ENCODE measurements around the gene ZNF444. TPM values are rescaled to one million over a fixed set of nuclear protein-coding genes. Genes with fewer than 3 reads are reported as not detected.

ZNF444 gene
- total RNA-seq, 1 donor from 2014 or later, result 38.7 TPM

DNA sequence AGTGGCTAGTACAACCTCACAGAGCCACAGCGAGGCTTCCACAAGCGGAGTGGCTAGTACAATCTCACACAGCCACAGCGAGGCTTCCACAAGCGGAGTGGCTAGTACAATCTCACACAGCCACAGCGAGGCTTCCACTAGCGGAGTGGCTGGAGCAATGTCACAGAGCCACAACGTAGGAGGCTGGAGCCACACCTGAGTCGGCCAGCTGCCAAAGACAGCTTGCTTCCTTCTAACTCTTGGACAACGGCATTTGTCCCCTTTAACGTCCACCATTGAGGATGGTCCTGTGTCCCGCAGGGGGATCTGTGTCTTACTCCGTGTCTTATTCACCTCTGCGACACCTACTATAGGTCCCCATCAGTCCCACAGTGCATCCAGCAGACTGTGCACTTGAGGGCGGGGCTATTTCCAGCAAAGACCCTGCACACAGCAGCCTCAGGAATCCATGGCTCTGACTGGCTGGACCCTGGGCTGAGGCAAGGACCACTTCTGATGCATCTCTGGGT, 23.7 kb upstream of the ZNF444 start:
- TF ChIP-seq, protein P1, sequence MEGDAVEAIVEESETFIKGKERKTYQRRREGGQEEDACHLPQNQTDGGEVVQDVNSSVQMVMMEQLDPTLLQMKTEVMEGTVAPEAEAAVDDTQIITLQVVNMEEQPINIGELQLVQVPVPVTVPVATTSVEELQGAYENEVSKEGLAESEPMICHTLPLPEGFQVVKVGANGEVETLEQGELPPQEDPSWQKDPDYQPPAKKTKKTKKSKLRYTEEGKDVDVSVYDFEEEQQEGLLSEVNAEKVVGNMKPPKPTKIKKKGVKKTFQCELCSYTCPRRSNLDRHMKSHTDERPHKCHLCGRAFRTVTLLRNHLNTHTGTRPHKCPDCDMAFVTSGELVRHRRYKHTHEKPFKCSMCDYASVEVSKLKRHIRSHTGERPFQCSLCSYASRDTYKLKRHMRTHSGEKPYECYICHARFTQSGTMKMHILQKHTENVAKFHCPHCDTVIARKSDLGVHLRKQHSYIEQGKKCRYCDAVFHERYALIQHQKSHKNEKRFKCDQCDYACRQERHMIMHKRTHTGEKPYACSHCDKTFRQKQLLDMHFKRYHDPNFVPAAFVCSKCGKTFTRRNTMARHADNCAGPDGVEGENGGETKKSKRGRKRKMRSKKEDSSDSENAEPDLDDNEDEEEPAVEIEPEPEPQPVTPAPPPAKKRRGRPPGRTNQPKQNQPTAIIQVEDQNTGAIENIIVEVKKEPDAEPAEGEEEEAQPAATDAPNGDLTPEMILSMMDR (IDR thresholded peaks at IDR 0.05), result no peak
- Histone ChIP-seq H3K4me1 (peaks cover 68% of the 10 kb centered on the region), H3K4me3 (no peak overlapping the region), H3K9me3 (no peaks in the 10 kb centered on the region), H3K27ac (no peak overlapping the region), H3K27me3 (ENCODE audit: low read depth) (no peaks in the 10 kb centered on the region), H3K36me3 (peaks cover 3% of the 10 kb centered on the region)
- intact Hi-C loops (cut with DNase I), result no loop called here
- ATAC-seq, result no peak
- DNase-seq, result peak; percentile 51

DNA sequence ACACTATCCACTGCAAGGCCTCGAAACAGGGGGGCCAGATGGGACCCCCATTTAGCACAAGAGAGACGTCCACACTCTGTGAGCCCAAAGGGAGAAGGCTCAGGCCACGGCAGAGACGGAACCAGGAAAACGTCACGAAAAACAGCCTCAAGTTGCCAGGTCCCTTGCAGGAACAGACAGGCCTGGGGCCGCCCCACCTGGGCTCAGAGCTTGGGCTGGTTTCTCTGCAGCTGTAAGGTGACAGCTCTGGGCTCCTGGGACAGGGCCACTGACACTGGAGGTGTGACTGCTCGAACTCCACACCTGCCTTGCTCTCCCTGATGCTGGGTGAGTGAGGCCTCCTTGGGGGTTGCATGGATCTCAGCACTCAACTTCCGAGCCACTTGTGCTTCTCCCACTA, 23.2 kb upstream of the ZNF444 start:
- H3K9me3 ChIP-seq, result no peaks in the 10 kb centered on the region
- peaks cover 63% of the 10 kb centered on the region for H3K4me1 ChIP-seq
- H3K4me3 ChIP-seq, result no peak overlapping the region
- H3K27me3 ChIP-seq (ENCODE audit: low read depth), result no peaks in the 10 kb centered on the region
- H3K36me3 ChIP-seq, result peaks cover 3% of the 10 kb centered on the region
- no peak overlapping the region for H3K27ac ChIP-seq
- intact Hi-C loops (cut with DNase I), result no loop called here
- peak; percentile 33 for DNase-seq
- TF ChIP-seq, protein P1 (IDR thresholded peaks at IDR 0.05), result no peak
- ATAC-seq, result no peak

DNA sequence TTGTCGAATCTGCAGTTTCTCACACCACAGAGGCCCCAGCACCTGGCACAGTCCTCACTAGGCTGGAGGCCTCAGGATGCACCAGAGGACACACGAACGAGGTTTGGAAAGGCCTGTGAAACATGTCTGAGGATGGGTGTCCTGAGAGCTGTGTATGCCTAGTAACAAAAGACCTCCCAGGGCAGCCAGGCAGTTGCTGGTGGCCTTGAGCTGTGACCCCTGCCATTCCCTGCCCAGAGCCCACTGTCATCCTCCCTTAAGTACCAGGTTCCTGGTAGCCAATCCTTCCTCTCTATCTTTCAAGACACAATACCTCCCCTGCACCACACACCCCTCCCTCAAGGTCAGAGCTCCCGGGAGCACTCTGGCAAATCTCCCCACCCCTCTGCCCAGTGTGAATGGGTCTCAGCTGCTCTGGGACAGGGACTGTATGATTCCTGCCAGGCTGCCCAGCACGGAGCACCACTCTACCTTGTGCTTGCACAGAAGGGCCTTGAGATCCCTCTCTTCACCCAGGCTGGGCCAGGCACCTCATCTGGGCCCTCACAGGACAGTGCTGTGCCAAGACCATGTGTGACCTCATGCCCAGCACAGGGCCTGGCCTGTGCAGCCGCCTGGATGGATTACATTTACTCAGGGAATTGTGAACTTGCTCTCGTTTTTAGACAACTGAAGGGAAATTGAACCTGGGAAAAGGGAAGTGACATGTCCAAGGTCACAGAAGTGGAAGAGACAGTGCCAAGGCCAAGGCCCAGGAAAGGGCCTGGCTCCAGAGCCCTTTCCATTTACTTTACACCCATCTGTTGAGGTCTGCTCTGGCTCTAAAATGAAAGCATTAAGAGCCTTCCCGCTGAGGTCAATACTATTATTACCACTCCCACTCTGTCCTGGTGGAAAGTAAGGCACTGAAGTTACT, 22.2 kb upstream of the ZNF444 start:
- Histone ChIP-seq H3K36me3 (peaks cover 3% of the 10 kb centered on the region), H3K27ac (peak overlapping the region; percentile 90), H3K27me3 (ENCODE audit: low read depth) (no peaks in the 10 kb centered on the region), H3K9me3 (no peaks in the 10 kb centered on the region), H3K4me1 (peaks cover 53% of the 10 kb centered on the region), H3K4me3 (peak overlapping the region; percentile 78)
- DNase-seq (peak; percentile 45), ATAC-seq (no peak)
- intact Hi-C loops (cut with DNase I), result no loop called here
- TF ChIP-seq, protein P1 (IDR thresholded peaks at IDR 0.05), result no peak

DNA sequence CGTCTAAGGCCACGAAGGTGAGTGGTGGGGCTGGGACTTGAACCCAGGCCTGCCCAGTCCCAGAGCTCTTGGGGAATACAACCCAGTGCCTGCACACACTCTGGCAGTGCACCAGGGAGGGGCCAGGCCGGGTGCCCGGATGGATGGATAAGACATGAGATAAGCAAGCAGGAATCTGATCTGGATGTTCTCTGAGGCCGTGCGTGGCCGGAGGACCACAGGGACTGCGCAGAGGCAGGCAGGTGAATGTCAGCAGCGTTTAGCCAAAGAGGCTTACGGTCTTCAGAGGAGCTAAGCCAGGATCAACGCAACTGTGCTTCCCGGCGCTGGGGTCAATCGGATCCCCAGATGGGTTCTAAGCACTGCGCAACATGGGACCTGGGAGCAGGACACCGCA, 21.5 kb upstream of the ZNF444 start:
- Histone ChIP-seq H3K27me3 (ENCODE audit: low read depth) (no peaks in the 10 kb centered on the region), H3K27ac (peak overlapping the region; percentile 90), H3K4me3 (peak overlapping the region; percentile 78), H3K9me3 (no peaks in the 10 kb centered on the region), H3K4me1 (peaks cover 47% of the 10 kb centered on the region), H3K36me3 (peaks cover 3% of the 10 kb centered on the region)
- DNase-seq (no peak), ATAC-seq (no peak)
- TF ChIP-seq, protein P1 (IDR thresholded peaks at IDR 0.05), result no peak
- intact Hi-C loops (cut with DNase I), result no loop called here

DNA sequence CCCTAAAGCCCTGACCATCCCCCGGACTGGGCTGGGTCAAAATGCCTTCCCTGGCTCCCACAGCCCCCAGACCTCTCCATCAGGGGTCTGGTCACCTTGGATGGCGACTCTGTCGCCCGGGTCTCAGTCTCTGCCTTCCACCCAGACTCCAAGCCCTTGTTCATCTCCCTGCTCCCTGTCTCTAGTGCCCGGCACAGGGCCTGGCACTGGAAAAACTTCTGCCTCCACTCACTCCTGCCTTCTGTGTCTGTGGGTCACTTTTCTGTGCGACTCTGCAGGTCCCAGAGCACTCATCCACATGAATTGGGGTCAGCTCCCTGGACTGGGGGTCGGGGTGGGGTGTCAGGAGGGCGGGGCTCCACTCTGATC, 21.1 kb upstream of the ZNF444 start:
- intact Hi-C loops (cut with DNase I), result no loop called here
- DNase-seq, result no peak
- Histone ChIP-seq H3K36me3 (peaks cover 3% of the 10 kb centered on the region), H3K27ac (peak overlapping the region; percentile 90), H3K4me1 (peaks cover 42% of the 10 kb centered on the region), H3K4me3 (peak overlapping the region; percentile 78), H3K9me3 (no peaks in the 10 kb centered on the region), H3K27me3 (ENCODE audit: low read depth) (no peaks in the 10 kb centered on the region)
- TF ChIP-seq, protein P1 (IDR thresholded peaks at IDR 0.05), result no peak
- ATAC-seq, result no peak

All from lower lobe of right lung (tissue), 2 donors.